K562 treated with DMSO at 1 percent for 48 hours (cell line): ENCODE measurements around the gene CAMK2B. TPM values are rescaled to one million over a fixed set of nuclear protein-coding genes. Genes with fewer than 3 reads are reported as not detected.

Source experiments
- total RNA-seq: library from RNA; unstranded; fragments of 300-600 nt; gene quantifications from 2 replicates; pipeline ENCODE4 v1.2.3, GENCODE V29; 2022; ENCODE audit warnings: low replicate concordance; ENCODE audit errors: extremely low read depth

Gene CAMK2B
- not detected in 2 replicates for total RNA-seq

DNA sequence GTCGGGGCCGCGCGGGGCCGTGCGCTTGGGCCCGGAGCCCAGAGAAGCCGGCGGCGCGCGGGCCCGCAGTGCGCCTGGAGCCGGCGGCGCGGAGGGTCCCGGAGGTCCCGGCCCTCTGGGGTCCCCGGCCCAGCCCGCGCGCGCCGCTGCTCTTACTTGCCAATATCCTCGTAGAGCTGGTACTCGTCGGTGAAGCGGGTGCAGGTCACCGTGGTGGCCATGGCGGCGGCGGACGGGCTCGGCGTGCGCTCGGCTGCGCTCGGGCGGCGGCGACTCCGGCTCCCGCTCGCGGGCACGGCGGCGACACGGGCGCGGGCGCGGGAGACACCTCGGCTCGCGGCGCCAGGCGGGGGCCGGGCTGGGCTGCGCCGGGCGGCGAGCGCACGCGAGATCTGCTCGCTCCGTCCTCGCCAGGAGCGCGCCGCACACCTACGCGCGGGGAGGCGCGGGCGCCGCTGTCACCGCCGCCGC lies at the start of gene CAMK2B:
CAMK2B (minus strand) TSS at position 394 of the 471 bp plus-strand sequence; CDS start at position 221, 173 bp downstream.

DNA sequence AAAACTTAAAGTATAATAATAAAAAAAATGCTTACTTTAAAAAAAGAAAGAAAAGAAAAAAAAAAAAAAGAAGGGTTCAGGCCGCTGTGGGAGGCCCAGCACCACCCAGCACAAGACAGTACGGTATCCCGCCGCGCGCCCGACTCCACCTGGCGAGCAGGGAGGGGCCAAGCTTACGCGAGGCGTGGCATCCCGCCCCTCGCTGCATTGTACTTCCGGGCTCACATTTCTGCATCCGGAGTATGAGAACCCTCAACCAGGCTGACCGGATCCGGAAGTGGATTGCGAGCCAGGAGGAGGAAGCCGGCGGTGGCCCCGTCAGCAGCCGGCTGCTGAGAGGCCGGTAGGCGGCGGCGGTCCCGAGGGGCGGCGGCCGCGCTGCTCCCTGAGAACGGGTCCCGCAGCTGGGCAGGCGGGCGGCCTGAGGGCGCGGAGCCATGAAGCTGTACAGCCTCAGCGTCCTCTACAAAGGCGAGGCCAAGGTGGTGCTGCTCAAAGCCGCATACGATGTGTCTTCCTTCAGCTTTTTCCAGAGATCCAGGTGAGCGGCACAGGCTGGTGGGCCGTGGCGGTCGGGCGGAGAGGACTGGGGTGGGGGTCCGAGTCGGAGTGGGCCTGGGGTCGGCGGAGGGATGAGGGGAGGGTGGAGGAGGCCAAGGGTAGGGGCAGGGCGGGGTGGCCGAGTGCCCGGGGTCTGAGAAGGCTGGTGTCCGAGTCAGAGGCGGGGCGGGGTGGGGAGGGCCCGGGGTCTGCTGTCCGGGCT lies 124.5 kb downstream of the CAMK2B start, which contains the start of gene YKT6:
YKT6 (plus strand) TSS at position 280 of the 763 bp plus-strand sequence; CDS start at position 438, 158 bp downstream.

DNA sequence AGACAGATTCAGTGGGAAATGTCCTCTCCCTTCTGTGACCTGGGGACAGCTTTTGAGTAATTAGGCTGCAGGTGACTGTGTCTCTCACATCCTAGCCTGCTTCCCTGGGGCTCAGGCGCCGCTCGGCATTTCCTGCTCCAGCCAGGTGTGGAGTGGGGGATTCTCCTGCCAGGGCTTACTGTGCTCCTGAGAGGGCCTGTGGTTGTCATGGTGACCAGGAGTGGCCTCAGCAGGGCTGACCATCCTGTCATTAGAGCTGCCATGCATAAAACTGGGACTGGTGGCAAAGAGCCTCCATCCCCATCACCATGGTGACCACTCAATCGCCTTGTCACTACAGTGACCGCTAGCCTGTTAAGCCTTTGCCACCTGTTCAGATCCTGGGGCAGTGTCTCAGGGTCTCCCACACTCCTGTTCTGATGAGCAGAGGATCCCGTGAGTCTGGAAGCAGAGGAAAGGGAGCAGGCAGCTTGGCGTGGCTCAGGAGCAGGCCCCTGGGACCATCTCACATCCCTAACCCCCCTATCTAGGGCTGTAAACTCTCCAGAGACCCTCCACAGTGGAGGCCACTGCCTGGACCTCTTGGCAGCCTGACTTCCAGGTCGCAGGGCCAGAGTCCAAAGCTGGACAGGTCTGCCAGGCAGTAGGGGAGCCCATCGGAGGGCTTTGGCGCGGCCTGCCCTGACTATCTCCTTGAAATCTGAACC lies 136.0 kb downstream of the CAMK2B start, which contains the start of gene GCK:
GCK (minus strand) TSS at position 154 of the 707 bp plus-strand sequence. CDS start 486 bp downstream, outside the sequence.

Other genes with a start within 250 kb of the CAMK2B start
- gene POLM, start 243.1 kb downstream of the CAMK2B start, total RNA-seq: not detected in 2 replicates
- not detected in 2 replicates for gene AEBP1, start 221.2 kb downstream of the CAMK2B start, total RNA-seq
- not detected in 2 replicates for gene POLD2, start 202.0 kb downstream of the CAMK2B start, total RNA-seq
- gene MYL7, start 184.3 kb downstream of the CAMK2B start, total RNA-seq: not detected in 2 replicates
- not detected in 2 replicates for gene GCK, start 136.2 kb downstream of the CAMK2B start, total RNA-seq
- not detected in 2 replicates for gene YKT6, start 124.6 kb downstream of the CAMK2B start, total RNA-seq
- gene NUDCD3, start 165.1 kb upstream of the CAMK2B start, total RNA-seq: not detected in 2 replicates
- not detected in 2 replicates for gene NPC1L1, start 215.7 kb upstream of the CAMK2B start, total RNA-seq
- gene DDX56, start 248.3 kb upstream of the CAMK2B start, total RNA-seq: not detected in 2 replicates